HepG2 (cell line): ENCODE data around the gene ESAM. TPM values are rescaled to one million over a fixed set of nuclear protein-coding genes. Genes with fewer than 3 reads are reported as not detected.

ENCODE experiments used
- CREBL2 ChIP-seq: sonication (generic); formaldehyde crosslinking; IDR thresholded peaks from 2 replicates; pipeline ENCODE4 v1.8.1; 2023; ENCODE audit warnings: missing genetic modification reagents, mild to moderate bottlenecking, borderline replicate concordance
- DPF2 ChIP-seq: sonication (generic); formaldehyde crosslinking; IDR thresholded peaks from 2 replicates; pipeline ENCODE4 v1.4.0; 2020; ENCODE audit warnings: mild to moderate bottlenecking, low read depth, missing genetic modification reagents, borderline replicate concordance
- HMG20B ChIP-seq: conservative IDR thresholded peaks from 2 replicates; pipeline ENCODE4 v1.6.1; 2016; ENCODE audit warnings: missing genetic modification reagents, missing compliant biosample characterization
- HOXA7 ChIP-seq: sonication (generic); formaldehyde crosslinking; IDR thresholded peaks from 2 replicates; pipeline ENCODE4 v1.8.1; 2022; ENCODE audit warnings: mild to moderate bottlenecking, missing genetic modification reagents, moderate library complexity
- MEIS1 ChIP-seq: sonication (generic); formaldehyde crosslinking; IDR thresholded peaks from 2 replicates; pipeline ENCODE4 v1.9.0; 2021; ENCODE audit warnings: mild to moderate bottlenecking, missing genetic modification reagents, moderate library complexity, borderline replicate concordance
- NR0B2 ChIP-seq: sonication (generic); formaldehyde crosslinking; IDR thresholded peaks from 2 replicates; pipeline ENCODE4 v1.4.0; 2020; ENCODE audit warnings: mild to moderate bottlenecking, missing genetic modification reagents
- PBX3 ChIP-seq: sonication (generic); formaldehyde crosslinking; IDR thresholded peaks from 2 replicates; pipeline ENCODE4 v1.8.1; 2023; ENCODE audit warnings: missing genetic modification reagents, inconsistent platforms, borderline replicate concordance
- POLR2AphosphoS2 ChIP-seq: IDR thresholded peaks from 2 replicates; pipeline ENCODE4 v1.6.1; 2011; ENCODE audit warnings: low read depth, low read length, improper control_type of control experiment
- RFX3 ChIP-seq: IDR thresholded peaks from 2 replicates; pipeline ENCODE4 v1.6.1; 2016; ENCODE audit warnings: missing biosample characterization, missing genetic modification reagents
- SIN3B ChIP-seq: fragments of 150-350 bp; IDR thresholded peaks from 2 replicates; pipeline ENCODE4 v1.6.1; 2014; ENCODE audit warnings: low read length
- TARDBP ChIP-seq: sonication (generic); formaldehyde crosslinking; IDR thresholded peaks from 2 replicates; pipeline ENCODE4 v1.8.0; 2022; ENCODE audit warnings: mild to moderate bottlenecking, missing genetic modification reagents
- TMF1 ChIP-seq: sonication (generic); formaldehyde crosslinking; IDR thresholded peaks from 2 replicates; pipeline ENCODE4 v1.8.1; 2022; ENCODE audit warnings: low read depth, missing genetic modification reagents
- ZNF253 ChIP-seq: sonication (generic); formaldehyde crosslinking; IDR thresholded peaks from 2 replicates; pipeline ENCODE4 v1.8.0; 2022; ENCODE audit warnings: mild to moderate bottlenecking, missing genetic modification reagents, borderline replicate concordance
- ZNF432 ChIP-seq: sonication (generic); formaldehyde crosslinking; IDR thresholded peaks from 2 replicates; pipeline ENCODE4 v1.5.0; 2020; ENCODE audit warnings: missing genetic modification reagents, mild to moderate bottlenecking, borderline replicate concordance
- ZNF549 ChIP-seq: sonication (generic); formaldehyde crosslinking; IDR thresholded peaks from 2 replicates; pipeline ENCODE4 v1.5.0; 2020; ENCODE audit warnings: missing genetic modification reagents
- ZNF768 ChIP-seq: sonication (generic); formaldehyde crosslinking; IDR thresholded peaks from 2 replicates; pipeline ENCODE4 v1.4.0; 2020; ENCODE audit warnings: missing genetic modification reagents
- polyA plus RNA-seq, 8 experiments: library from polyadenylated mRNA; depleted of rRNA in 3 of 8; stranded (reverse) in 7 of 8; unstranded in 1 of 8; fragments of >200 nt; fragmentation: Illumina TruSeq in 4 of 8; extraction: Trizol in 4 of 8; gene quantifications; 2 replicates each; pipeline versions ENCODE4 v1.2.1 to v1.2.3, GENCODE V29; 2011 to 2016; ENCODE audit warnings: low read depth in 4 of 8, missing spikeins in 1 of 8, mixed read lengths in 1 of 8; ENCODE audit not compliant: insufficient read depth in 1 of 8
- total RNA-seq, 5 experiments: library from RNA; depleted of rRNA; stranded (reverse); fragments of >200 nt; fragmentation: Illumina TruSeq; extraction: Trizol; gene quantifications; 2 replicates each; pipeline ENCODE4 v1.2.3, GENCODE V29; 2016; ENCODE audit warnings: low read depth in 1 of 5
- TF ChIP-seq, protein P1 (sequence below): sonication (generic); formaldehyde crosslinking; IDR thresholded peaks from one replicate; pipeline ENCODE4 v1.5.1; 2020; ENCODE audit warnings: mild to moderate bottlenecking, missing genetic modification reagents; ENCODE audit errors: not compliant biosample characterization

Gene ESAM
- total and polyA plus RNA-seq, 2 of the 13 experiments (the other 11 are each of a cell fraction or from before 2014, with no cell fraction given), result 1.2 to 6.8 TPM

DNA sequence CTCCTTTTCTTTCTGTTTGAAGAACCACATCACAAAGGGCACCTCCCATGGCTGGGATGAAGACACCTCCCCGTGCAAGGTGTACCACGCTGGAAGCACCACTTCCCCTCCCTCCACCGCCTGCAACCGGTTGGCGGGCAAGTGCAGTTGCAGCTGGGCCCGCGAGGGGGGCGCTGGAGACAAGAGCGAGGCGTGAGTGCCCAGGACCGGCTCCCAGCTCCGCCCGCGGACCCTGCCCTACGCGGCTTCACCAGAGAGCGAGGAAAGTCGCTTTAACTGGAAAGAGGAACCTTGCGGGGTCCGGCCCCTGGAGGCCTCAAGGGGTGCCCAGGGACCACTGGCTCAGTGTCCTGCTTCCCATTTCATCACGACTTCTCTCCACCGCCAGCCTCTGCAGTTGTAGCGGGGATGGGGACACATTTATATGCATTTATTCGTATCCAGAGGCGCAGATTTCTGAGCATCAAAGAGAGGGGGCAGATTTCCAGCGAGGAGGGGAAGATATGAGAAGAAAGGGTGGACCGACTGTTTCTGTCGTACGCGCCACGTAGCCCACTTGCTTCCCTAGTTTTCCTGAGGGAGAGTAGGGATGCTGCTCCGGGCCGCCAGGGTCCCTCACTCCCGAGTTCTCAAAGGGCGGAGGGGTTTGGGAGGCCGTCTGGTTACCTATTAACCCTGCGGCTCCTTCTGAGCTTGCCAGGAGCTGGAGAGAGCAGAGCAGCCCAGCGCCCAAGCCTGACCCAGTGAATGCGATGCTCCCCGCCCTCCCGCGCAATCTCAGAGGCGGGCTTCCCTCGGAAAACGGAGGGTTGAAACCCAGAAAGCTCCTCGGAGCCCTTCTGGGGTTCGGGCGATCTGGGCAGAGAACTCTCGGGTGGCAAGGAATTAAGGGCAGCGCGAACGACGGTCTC lies 3.5 kb downstream of the ESAM start (continued):
- TF ChIP-seq CREBL2, result no peak
- TF ChIP-seq TARDBP (CRISPR knock-in tag), result no peak
- no peak for TF ChIP-seq POLR2AphosphoS2
- TF ChIP-seq PBX3 (CRISPR knock-in tag), result no peak
- TF ChIP-seq MEIS1 (CRISPR knock-in tag), result no peak
- TF ChIP-seq ZNF253 (CRISPR knock-in tag), result no peak
- TF ChIP-seq RFX3, result no peak
- no peak for TF ChIP-seq HOXA7 (CRISPR knock-in tag)
- TF ChIP-seq DPF2 (CRISPR knock-in tag), result no peak
- TF ChIP-seq SIN3B, result no peak
- TF ChIP-seq ZNF549 (CRISPR knock-in tag), result no peak
- peak; percentile 24; the same call in 1 of the 2 replicates for TF ChIP-seq ZNF768 (CRISPR knock-in tag)
- TF ChIP-seq HMG20B (CRISPR knock-in tag), result no peak
- TF ChIP-seq, protein P1, sequence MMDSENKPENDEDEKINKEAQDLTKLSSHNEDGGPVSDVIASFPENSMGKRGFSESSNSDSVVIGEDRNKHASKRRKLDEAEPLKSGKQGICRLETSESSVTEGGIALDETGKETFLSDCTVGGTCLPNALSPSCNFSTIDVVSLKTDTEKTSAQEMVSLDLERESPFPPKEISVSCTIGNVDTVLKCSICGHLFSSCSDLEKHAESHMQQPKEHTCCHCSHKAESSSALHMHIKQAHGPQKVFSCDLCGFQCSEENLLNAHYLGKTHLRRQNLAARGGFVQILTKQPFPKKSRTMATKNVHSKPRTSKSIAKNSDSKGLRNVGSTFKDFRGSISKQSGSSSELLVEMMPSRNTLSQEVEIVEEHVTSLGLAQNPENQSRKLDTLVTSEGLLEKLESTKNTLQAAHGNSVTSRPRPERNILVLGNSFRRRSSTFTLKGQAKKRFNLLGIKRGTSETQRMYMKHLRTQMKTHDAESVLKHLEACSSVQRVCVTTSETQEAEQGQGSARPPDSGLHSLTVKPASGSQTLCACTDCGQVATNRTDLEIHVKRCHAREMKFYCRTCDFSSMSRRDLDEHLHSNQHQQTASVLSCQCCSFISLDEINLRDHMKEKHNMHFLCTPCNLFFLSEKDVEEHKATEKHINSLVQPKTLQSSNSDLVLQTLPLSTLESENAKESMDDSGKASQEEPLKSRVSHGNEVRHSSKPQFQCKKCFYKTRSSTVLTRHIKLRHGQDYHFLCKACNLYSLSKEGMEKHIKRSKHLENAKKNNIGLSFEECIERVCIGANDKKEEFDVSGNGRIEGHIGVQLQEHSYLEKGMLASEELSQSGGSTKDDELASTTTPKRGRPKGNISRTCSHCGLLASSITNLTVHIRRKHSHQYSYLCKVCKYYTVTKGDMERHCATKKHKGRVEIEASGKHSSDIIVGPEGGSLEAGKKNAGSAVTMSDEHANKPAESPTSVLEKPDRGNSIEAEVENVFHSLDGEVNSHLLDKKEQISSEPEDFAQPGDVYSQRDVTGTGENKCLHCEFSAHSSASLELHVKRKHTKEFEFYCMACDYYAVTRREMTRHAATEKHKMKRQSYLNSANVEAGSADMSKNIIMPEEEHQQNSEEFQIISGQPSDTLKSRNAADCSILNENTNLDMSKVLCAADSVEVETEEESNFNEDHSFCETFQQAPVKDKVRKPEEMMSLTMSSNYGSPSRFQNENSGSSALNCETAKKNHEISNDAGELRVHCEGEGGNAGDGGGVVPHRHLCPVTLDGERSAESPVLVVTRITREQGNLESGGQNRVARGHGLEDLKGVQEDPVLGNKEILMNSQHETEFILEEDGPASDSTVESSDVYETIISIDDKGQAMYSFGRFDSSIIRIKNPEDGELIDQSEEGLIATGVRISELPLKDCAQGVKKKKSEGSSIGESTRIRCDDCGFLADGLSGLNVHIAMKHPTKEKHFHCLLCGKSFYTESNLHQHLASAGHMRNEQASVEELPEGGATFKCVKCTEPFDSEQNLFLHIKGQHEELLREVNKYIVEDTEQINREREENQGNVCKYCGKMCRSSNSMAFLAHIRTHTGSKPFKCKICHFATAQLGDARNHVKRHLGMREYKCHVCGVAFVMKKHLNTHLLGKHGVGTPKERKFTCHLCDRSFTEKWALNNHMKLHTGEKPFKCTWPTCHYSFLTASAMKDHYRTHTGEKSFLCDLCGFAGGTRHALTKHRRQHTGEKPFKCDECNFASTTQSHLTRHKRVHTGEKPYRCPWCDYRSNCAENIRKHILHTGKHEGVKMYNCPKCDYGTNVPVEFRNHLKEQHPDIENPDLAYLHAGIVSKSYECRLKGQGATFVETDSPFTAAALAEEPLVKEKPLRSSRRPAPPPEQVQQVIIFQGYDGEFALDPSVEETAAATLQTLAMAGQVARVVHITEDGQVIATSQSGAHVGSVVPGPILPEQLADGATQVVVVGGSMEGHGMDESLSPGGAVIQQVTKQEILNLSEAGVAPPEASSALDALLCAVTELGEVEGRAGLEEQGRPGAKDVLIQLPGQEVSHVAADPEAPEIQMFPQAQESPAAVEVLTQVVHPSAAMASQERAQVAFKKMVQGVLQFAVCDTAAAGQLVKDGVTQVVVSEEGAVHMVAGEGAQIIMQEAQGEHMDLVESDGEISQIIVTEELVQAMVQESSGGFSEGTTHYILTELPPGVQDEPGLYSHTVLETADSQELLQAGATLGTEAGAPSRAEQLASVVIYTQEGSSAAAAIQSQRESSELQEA, result peak; percentile 31
- no peak for TF ChIP-seq TMF1 (CRISPR knock-in tag)
- 0 out of 2 replicates have a peak, but pooled peaks have one; percentile 36 for TF ChIP-seq NR0B2 (CRISPR knock-in tag)
- no peak for TF ChIP-seq ZNF432 (CRISPR knock-in tag)
